ENCODE data around the gene NRL.

The NRL gene

DNA sequence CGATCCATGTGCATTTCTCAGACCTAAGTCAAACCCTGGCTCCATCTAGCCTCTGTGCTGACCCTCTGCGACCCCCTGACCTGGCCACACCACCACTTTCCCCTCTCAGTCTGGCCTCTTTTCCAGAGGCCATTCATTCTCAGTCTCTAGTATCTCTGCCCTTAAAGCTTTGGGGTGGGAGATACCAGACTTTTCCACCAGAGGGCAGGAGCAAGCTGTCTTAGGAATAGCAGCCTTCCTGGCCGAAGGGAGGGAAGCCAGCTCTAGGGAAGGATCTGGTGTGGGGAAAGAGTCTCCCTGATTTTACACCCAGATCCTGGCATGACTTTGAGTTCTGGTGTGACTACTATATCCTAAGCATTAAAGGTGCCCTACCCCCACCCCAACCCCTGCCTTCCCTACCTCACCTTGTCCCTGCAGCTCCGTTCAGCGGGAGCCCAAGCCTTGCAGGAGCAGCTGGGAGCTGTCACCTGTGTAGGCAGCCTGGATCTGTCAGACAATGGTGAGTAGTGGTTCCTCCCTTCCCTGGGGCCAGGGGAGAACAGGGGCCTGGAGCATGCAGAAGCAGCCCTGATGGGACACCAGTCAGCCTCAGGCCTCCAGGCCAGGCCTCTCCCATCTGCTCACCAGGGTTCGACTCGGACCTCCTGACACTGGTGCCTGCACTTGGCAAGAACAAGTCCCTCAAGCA is 56.3 kb downstream of the NRL start:
- Histone ChIP-seq H3K9ac (ENCODE audit: low read length) (no peak overlapping the region), H2AK5ac (ENCODE audit: low read length, severe bottlenecking) (no peak overlapping the region), H2AFZ (ENCODE audit: low read depth, low read length) (no peak overlapping the region), H3K4me3 (ENCODE audit: insufficient read depth in 1 of 2, low read depth in 1 of 2, low read length in 2 of 2) (no peak overlapping the region), H4K8ac (ENCODE audit: low read length) (no peak overlapping the region), H2BK15ac (ENCODE audit: low read depth, poor library complexity, severe bottlenecking) (no peak overlapping the region), H3K4me2 (ENCODE audit: low read length, poor library complexity, severe bottlenecking) (no peak overlapping the region), H4K91ac (ENCODE audit: low read length) (no peak overlapping the region), H3K4me1 (ENCODE audit: control insufficient read depth, insufficient read depth, low read depth, low read length) (peaks cover 5% of the 10 kb centered on the region), H2BK5ac (ENCODE audit: low read depth, low read length, poor library complexity, severe bottlenecking) (no peak overlapping the region), H3K27ac (ENCODE audit: low read length, poor library complexity, severe bottlenecking) (no peak overlapping the region), H3K23ac (ENCODE audit: low read length in 2 of 2) (no peak overlapping the region), H3K4ac (ENCODE audit: low read depth in 1 of 2, low read length in 2 of 2) (no peak overlapping the region), H3K9me3 (ENCODE audit: control insufficient read depth, low read length) (no peaks in the 10 kb centered on the region), H3K36me3 (ENCODE audit: control insufficient read depth in 1 of 2, insufficient read depth in 2 of 2, low read depth in 1 of 2, low read length in 2 of 2) (no peaks in the 10 kb centered on the region), H2BK12ac (ENCODE audit: low read length in 2 of 2) (no peak overlapping the region), H3K18ac (ENCODE audit: low read depth in 1 of 2, low read length in 2 of 2) (no peak overlapping the region), H2BK120ac (ENCODE audit: low read depth, low read length) (no peak overlapping the region), H3K14ac (ENCODE audit: low read length in 2 of 2) (peak overlapping the region in 1 of 2 experiments; percentile 36), H3K79me1 (replicated peaks; ENCODE audit: low read length, poor library complexity, severe bottlenecking) (no peaks in the 10 kb centered on the region), H3K27me3 (ENCODE audit: control insufficient read depth in 1 of 2, insufficient read depth in 1 of 2, low read length in 2 of 2) (peaks cover 60 to 83% of the 10 kb centered on the region in 2 experiments)
- 64% methylated on average over 6 of the region's 7 CpGs for WGBS
- peak; percentile 76 for DNase-seq

DNA sequence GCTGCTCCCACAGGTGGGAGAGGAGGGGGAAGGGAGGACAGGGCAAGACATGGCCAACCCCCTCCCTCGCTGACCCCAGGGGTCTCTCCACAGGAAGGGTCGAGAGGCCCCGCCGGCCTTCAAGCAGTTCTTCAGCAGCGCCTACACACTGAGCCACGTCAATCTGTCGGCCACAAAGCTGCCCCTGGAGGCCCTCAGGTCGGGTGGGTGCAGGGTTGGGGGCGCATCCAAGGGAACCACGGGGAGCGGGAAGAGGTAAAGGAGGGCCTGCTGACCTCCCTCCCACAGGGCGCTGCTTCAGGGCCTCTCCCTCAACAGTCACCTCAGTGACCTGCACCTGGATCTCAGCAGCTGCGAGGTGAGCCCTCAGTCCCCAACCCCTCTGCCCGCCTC is 56.9 kb downstream of the NRL start:
- Histone ChIP-seq H3K4me3 (ENCODE audit: insufficient read depth in 1 of 2, low read depth in 1 of 2, low read length in 2 of 2) (no peak overlapping the region), H3K4me2 (ENCODE audit: low read length, poor library complexity, severe bottlenecking) (no peak overlapping the region)

GRCh38 chr14:24057271-24057670 is 57.5 kb downstream of the NRL start:
- Histone ChIP-seq H2BK120ac (ENCODE audit: low read depth, low read length) (no peak overlapping the region), H2AK5ac (ENCODE audit: low read length, severe bottlenecking) (no peak overlapping the region), H2BK12ac (ENCODE audit: low read length in 2 of 2) (no peak overlapping the region), H3K14ac (ENCODE audit: low read length in 2 of 2) (no peak overlapping the region), H2BK15ac (ENCODE audit: low read depth, poor library complexity, severe bottlenecking) (no peak overlapping the region), H3K23ac (ENCODE audit: low read length in 2 of 2) (no peak overlapping the region), H3K36me3 (ENCODE audit: control insufficient read depth in 1 of 2, insufficient read depth in 2 of 2, low read depth in 1 of 2, low read length in 2 of 2) (no peaks in the 10 kb centered on the region), H2BK5ac (ENCODE audit: low read depth, low read length, poor library complexity, severe bottlenecking) (no peak overlapping the region), H4K8ac (ENCODE audit: low read length) (no peak overlapping the region), H3K9ac (ENCODE audit: low read length) (no peak overlapping the region), H3K27ac (ENCODE audit: low read length, poor library complexity, severe bottlenecking) (no peak overlapping the region), H4K91ac (ENCODE audit: low read length) (no peak overlapping the region), H3K4me2 (ENCODE audit: low read length, poor library complexity, severe bottlenecking) (no peak overlapping the region), H3K4me1 (ENCODE audit: control insufficient read depth, insufficient read depth, low read depth, low read length) (peaks cover 7% of the 10 kb centered on the region), H3K18ac (ENCODE audit: low read depth in 1 of 2, low read length in 2 of 2) (no peak overlapping the region), H3K9me3 (ENCODE audit: control insufficient read depth, low read length) (no peaks in the 10 kb centered on the region), H3K4ac (ENCODE audit: low read depth in 1 of 2, low read length in 2 of 2) (no peak overlapping the region), H3K4me3 (ENCODE audit: insufficient read depth in 1 of 2, low read depth in 1 of 2, low read length in 2 of 2) (no peak overlapping the region), H3K79me1 (replicated peaks; ENCODE audit: low read length, poor library complexity, severe bottlenecking) (no peaks in the 10 kb centered on the region), H2AFZ (ENCODE audit: low read depth, low read length) (no peak overlapping the region), H3K27me3 (ENCODE audit: control insufficient read depth in 1 of 2, insufficient read depth in 1 of 2, low read length in 2 of 2) (peaks cover 61 to 83% of the 10 kb centered on the region in 2 experiments)
- WGBS, result 66% methylated on average over 2 of the region's 2 CpGs
- DNase-seq, result no peak

More for the DNA sequence above, 56.9 kb downstream of the NRL start:
- Histone ChIP-seq H2AK5ac (ENCODE audit: low read length, severe bottlenecking) (no peak overlapping the region), H4K8ac (ENCODE audit: low read length) (no peak overlapping the region), H3K79me1 (replicated peaks; ENCODE audit: low read length, poor library complexity, severe bottlenecking) (no peaks in the 10 kb centered on the region), H2BK120ac (ENCODE audit: low read depth, low read length) (no peak overlapping the region), H2BK5ac (ENCODE audit: low read depth, low read length, poor library complexity, severe bottlenecking) (no peak overlapping the region), H3K9me3 (ENCODE audit: control insufficient read depth, low read length) (no peaks in the 10 kb centered on the region), H3K14ac (ENCODE audit: low read length in 2 of 2) (peak overlapping the region in 1 of 2 experiments; percentile 36), H2BK12ac (ENCODE audit: low read length in 2 of 2) (no peak overlapping the region), H4K91ac (ENCODE audit: low read length) (no peak overlapping the region), H3K9ac (ENCODE audit: low read length) (no peak overlapping the region), H3K18ac (ENCODE audit: low read depth in 1 of 2, low read length in 2 of 2) (no peak overlapping the region), H3K27ac (ENCODE audit: low read length, poor library complexity, severe bottlenecking) (no peak overlapping the region), H2BK15ac (ENCODE audit: low read depth, poor library complexity, severe bottlenecking) (no peak overlapping the region), H3K36me3 (ENCODE audit: control insufficient read depth in 1 of 2, insufficient read depth in 2 of 2, low read depth in 1 of 2, low read length in 2 of 2) (no peaks in the 10 kb centered on the region), H2AFZ (ENCODE audit: low read depth, low read length) (no peak overlapping the region), H3K27me3 (ENCODE audit: control insufficient read depth in 1 of 2, insufficient read depth in 1 of 2, low read length in 2 of 2) (peaks cover 60 to 83% of the 10 kb centered on the region in 2 experiments), H3K4me1 (ENCODE audit: control insufficient read depth, insufficient read depth, low read depth, low read length) (peaks cover 5% of the 10 kb centered on the region), H3K4ac (ENCODE audit: low read depth in 1 of 2, low read length in 2 of 2) (no peak overlapping the region), H3K23ac (ENCODE audit: low read length in 2 of 2) (no peak overlapping the region)
- WGBS, result 66% methylated on average over 14 of the region's 14 CpGs
- DNase-seq, result no peak

GRCh38 chr14:24056800-24057184 is 58.0 kb downstream of the NRL start:
- no peak overlapping the region for H2BK15ac ChIP-seq (ENCODE audit: low read depth, poor library complexity, severe bottlenecking)
- H3K27ac ChIP-seq (ENCODE audit: low read length, poor library complexity, severe bottlenecking), result no peak overlapping the region
- H3K4me3 ChIP-seq (ENCODE audit: insufficient read depth in 1 of 2, low read depth in 1 of 2, low read length in 2 of 2), result no peak overlapping the region
- no peak for DNase-seq
- no peak overlapping the region for H2BK5ac ChIP-seq (ENCODE audit: low read depth, low read length, poor library complexity, severe bottlenecking)
- no peak overlapping the region for H3K4ac ChIP-seq (ENCODE audit: low read depth in 1 of 2, low read length in 2 of 2)
- H4K8ac ChIP-seq (ENCODE audit: low read length), result no peak overlapping the region
- H3K27me3 ChIP-seq (ENCODE audit: control insufficient read depth in 1 of 2, insufficient read depth in 1 of 2, low read length in 2 of 2), result peaks cover 58 to 81% of the 10 kb centered on the region in 2 experiments
- H3K23ac ChIP-seq (ENCODE audit: low read length in 2 of 2), result no peak overlapping the region
- no peaks in the 10 kb centered on the region for H3K36me3 ChIP-seq (ENCODE audit: control insufficient read depth in 1 of 2, insufficient read depth in 2 of 2, low read depth in 1 of 2, low read length in 2 of 2)
- no peaks in the 10 kb centered on the region for H3K9me3 ChIP-seq (ENCODE audit: control insufficient read depth, low read length)
- no peak overlapping the region for H3K9ac ChIP-seq (ENCODE audit: low read length)
- WGBS, result 62% methylated on average over 8 of the region's 8 CpGs
- no peaks in the 10 kb centered on the region for H3K79me1 ChIP-seq (replicated peaks; ENCODE audit: low read length, poor library complexity, severe bottlenecking)
- H3K4me2 ChIP-seq (ENCODE audit: low read length, poor library complexity, severe bottlenecking), result no peak overlapping the region
- H3K4me1 ChIP-seq (ENCODE audit: control insufficient read depth, insufficient read depth, low read depth, low read length), result peaks cover 11% of the 10 kb centered on the region
- H3K14ac ChIP-seq (ENCODE audit: low read length in 2 of 2), result no peak overlapping the region
- no peak overlapping the region for H3K18ac ChIP-seq (ENCODE audit: low read depth in 1 of 2, low read length in 2 of 2)
- no peak overlapping the region for H2AK5ac ChIP-seq (ENCODE audit: low read length, severe bottlenecking)
- H2BK12ac ChIP-seq (ENCODE audit: low read length in 2 of 2), result no peak overlapping the region
- no peak overlapping the region for H2BK120ac ChIP-seq (ENCODE audit: low read depth, low read length)
- H4K91ac ChIP-seq (ENCODE audit: low read length), result no peak overlapping the region
- H2AFZ ChIP-seq (ENCODE audit: low read depth, low read length), result no peak overlapping the region

All from mesenchymal stem cell (in vitro differentiated cells and primary cell).